ENCODE measurements around the gene SHC1. TPM values are rescaled to one million over a fixed set of nuclear protein-coding genes. Genes with fewer than 3 reads are reported as not detected.

Gene SHC1
- total RNA-seq, 1 donor from 2014 or later, result 69.0 TPM

DNA sequence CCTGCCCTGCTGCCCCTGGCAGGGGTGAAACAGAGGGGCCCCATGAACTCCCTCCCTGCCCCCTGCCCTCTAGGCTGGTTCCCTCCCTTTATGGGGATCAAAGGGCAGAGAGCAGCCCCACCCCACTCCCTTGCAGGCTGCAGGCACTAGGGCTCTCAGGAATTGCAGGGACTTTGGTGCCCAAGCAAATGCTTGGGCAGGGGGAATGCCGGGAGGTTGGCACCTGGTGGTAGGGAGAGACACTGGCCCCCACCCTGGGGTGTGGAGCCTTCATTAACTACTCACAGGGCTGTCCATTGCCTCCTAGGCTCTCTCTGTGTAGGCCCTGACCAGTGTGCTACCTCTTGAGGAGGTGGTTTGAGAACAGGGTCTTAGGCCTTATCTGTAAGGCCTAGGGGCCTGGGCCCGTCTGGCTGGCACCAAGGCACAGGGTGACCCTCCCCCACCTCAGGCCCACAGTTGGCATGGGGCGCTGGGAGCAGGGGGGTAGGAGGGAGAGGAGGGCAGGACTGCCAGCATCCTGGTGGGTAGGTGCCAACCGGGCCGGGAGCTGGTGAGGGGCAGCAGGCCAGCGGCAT is 36.8 kb upstream of the SHC1 start:
- Histone ChIP-seq H3K9me3 (ENCODE audit: low read depth) (no peaks in the 10 kb centered on the region), H3K4me3 (no peak overlapping the region), H3F3A (ENCODE audit: low read depth) (peaks cover 19% of the 10 kb centered on the region), H3K9ac (no peak overlapping the region), H3K4me1 (peaks cover 42% of the 10 kb centered on the region), H3K4me2 (no peak overlapping the region), H2AFZ (replicated peaks) (no peak overlapping the region), H3K27ac (no peak overlapping the region), H4K20me1 (ENCODE audit: low read depth) (no peaks in the 10 kb centered on the region), H3K36me3 (no peaks in the 10 kb centered on the region), H3K27me3 (no peaks in the 10 kb centered on the region), H3K79me2 (ENCODE audit: low read depth) (peaks cover 42% of the 10 kb centered on the region)
- Mint-ChIP-seq H3K4me1 (peaks cover 23% of the 10 kb centered on the region), H3K9me3 (peaks cover 2% of the 10 kb centered on the region), H3K4me3 (no peak overlapping the region), H3K36me3 (no peaks in the 10 kb centered on the region), H3K27ac (no peak overlapping the region), H3K27me3 (ENCODE audit: insufficient read depth, low read depth) (peaks cover 5% of the 10 kb centered on the region)
- TF ChIP-seq EZH2 (IDR thresholded peaks at IDR 0.05) (no peak), CTCF (IDR thresholded peaks at IDR 0.05) (no peak)
- no peak for DNase-seq (ENCODE audit: low spot score)

- Histone ChIP-seq H4K20me1 (ENCODE audit: low read depth) (no peaks in the 10 kb centered on the region), H3F3A (ENCODE audit: low read depth) (peaks cover 20% of the 10 kb centered on the region), H2AFZ (replicated peaks) (no peak overlapping the region), H3K79me2 (ENCODE audit: low read depth) (peaks cover 42% of the 10 kb centered on the region), H3K36me3 (no peaks in the 10 kb centered on the region), H3K27me3 (no peaks in the 10 kb centered on the region), H3K4me2 (no peak overlapping the region), H3K9ac (no peak overlapping the region), H3K27ac (no peak overlapping the region), H3K4me1 (peaks cover 38% of the 10 kb centered on the region), H3K4me3 (no peak overlapping the region), H3K9me3 (ENCODE audit: low read depth) (no peaks in the 10 kb centered on the region)
- TF ChIP-seq EZH2 (IDR thresholded peaks at IDR 0.05) (no peak), EZH2phosphoT487 (IDR thresholded peaks at IDR 0.05) (no peak), CTCF (IDR thresholded peaks at IDR 0.05) (no peak)
- peaks cover 2% of the 10 kb centered on the region for H3K9me3 Mint-ChIP-seq
- peaks cover 5% of the 10 kb centered on the region for H3K27me3 Mint-ChIP-seq (ENCODE audit: insufficient read depth, low read depth)
- H3K36me3 Mint-ChIP-seq, result no peaks in the 10 kb centered on the region
- H3K4me3 Mint-ChIP-seq, result no peak overlapping the region
- peak overlapping the region; percentile 62 for H3K27ac Mint-ChIP-seq
- peaks cover 19% of the 10 kb centered on the region for H3K4me1 Mint-ChIP-seq
- peak; percentile 57 for DNase-seq (ENCODE audit: low spot score)
Measured at GRCh38 chr1:155006601-155007101, 36.1 kb upstream of the SHC1 start.

DNA sequence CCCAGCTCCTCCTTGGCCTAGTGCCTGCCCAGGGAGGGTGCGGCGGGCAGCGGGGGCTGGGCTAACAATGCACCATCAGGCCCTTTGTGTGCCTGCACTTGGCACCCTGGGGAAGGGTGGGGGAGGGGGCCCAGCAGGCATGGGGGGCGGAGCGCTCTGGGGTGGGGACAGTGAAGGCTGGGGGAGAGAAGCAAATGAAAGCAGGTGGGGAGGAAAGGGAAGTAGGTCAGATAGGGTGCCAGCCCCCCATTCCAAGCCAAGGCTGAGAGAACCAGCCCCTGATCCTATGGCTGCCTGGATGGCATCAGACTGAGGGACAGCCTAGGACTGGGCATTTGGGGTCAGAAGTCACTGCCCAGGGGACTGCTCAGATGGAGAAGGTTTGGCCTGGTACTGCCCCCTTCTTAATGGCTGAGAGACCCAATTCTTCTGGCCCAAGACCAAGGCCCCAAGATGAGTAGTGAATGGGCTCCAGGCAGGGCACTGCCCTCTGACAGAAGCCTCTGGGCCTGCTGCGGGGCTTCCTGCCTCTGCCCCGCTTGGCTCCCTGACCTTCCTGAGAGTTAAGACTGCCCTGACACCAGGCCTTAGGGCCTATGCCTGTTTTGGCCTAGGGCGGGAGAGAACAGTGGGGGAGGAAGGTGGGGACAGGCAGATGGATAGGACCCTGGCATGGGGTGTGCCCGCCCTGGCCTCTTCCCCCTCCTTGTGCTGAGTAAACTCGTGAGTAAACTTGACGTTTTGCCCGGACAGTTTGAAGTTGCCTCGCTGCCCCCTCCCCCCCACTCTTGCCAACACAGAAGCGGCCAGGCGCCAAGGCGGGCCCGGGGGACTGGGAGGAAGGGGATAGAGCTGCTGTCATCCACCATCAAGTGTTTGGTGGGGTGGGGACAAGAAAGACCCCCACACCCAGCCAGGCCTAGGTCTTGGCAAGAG is 34.8 kb upstream of the SHC1 start:
- no peak for DNase-seq (ENCODE audit: low spot score)
- H3K36me3 Mint-ChIP-seq, result no peaks in the 10 kb centered on the region
- Histone ChIP-seq H4K20me1 (ENCODE audit: low read depth) (no peaks in the 10 kb centered on the region), H3K4me1 (peaks cover 25% of the 10 kb centered on the region), H3F3A (ENCODE audit: low read depth) (peaks cover 21% of the 10 kb centered on the region), H3K9ac (no peak overlapping the region), H3K36me3 (no peaks in the 10 kb centered on the region), H3K9me3 (ENCODE audit: low read depth) (no peaks in the 10 kb centered on the region), H3K4me3 (no peak overlapping the region), H2AFZ (replicated peaks) (no peak overlapping the region), H3K27me3 (no peaks in the 10 kb centered on the region), H3K79me2 (ENCODE audit: low read depth) (peaks cover 42% of the 10 kb centered on the region), H3K4me2 (peak overlapping the region; percentile 98), H3K27ac (no peak overlapping the region)
- peaks cover 5% of the 10 kb centered on the region for H3K27me3 Mint-ChIP-seq (ENCODE audit: insufficient read depth, low read depth)
- no peak for TF ChIP-seq EZH2 (IDR thresholded peaks at IDR 0.05)
- TF ChIP-seq CTCF (IDR thresholded peaks at IDR 0.05), result no peak
- no peak for TF ChIP-seq EZH2phosphoT487 (IDR thresholded peaks at IDR 0.05)
- H3K4me1 Mint-ChIP-seq, result peaks cover 15% of the 10 kb centered on the region
- peak overlapping the region; percentile 53 for H3K4me3 Mint-ChIP-seq
- H3K9me3 Mint-ChIP-seq, result peaks cover 2% of the 10 kb centered on the region
- no peak overlapping the region for H3K27ac Mint-ChIP-seq

Measured in neural progenitor cell (in vitro differentiated cells).